GM19193 (cell line): ENCODE results near the gene DHX16.
A peak's percentile ranks its signal among the peaks of the same experiment; 100 is the strongest.

ENCODE experiments used
- POLR2A ChIP-seq: IDR thresholded peaks from 4 replicates; pipeline ENCODE4 v1.6.1; 2011; ENCODE audit not compliant: insufficient read depth, insufficient read length; ENCODE audit errors: extremely low read depth

Gene DHX16

DNA sequence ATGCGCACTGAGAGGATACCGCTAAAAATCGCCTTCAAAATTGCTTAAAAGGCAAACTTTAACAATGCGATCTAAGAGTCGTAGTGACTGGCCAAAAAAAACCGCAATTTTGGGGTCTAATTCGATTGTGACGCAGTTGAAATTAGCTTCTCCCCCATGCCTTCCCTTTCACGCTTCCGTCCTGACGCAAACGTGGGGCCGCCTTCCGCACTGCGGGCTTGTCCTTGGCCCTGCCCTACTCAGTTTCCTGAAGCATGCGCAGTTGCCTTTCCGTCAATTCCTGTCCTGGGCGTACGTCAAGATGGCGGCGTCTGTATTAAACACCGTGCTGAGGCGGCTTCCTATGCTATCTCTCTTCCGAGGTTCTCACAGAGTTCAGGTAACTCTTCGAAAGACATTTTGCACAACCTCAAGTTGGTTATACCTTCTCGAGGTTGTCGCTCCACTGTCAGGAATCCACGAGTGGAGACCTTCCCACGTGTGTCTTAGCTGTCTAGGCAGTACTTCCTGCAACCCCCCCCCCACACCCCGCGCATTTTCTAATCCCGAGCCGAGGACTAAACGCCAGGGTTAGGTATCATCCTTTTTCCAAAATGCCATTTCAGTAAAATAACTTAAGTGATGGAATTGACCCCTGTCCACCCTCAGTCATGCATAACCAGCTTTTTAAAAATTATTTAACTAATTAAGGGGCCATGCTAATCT lies 55.1 kb downstream of the DHX16 start, which contains the start of gene MRPS18B:
Gene MRPS18B (plus strand): TSS at position 276 of the 705 bp plus-strand sequence. CDS start 26 bp downstream, at position 302.
- TF ChIP-seq POLR2A, result peak; percentile 87

DNA sequence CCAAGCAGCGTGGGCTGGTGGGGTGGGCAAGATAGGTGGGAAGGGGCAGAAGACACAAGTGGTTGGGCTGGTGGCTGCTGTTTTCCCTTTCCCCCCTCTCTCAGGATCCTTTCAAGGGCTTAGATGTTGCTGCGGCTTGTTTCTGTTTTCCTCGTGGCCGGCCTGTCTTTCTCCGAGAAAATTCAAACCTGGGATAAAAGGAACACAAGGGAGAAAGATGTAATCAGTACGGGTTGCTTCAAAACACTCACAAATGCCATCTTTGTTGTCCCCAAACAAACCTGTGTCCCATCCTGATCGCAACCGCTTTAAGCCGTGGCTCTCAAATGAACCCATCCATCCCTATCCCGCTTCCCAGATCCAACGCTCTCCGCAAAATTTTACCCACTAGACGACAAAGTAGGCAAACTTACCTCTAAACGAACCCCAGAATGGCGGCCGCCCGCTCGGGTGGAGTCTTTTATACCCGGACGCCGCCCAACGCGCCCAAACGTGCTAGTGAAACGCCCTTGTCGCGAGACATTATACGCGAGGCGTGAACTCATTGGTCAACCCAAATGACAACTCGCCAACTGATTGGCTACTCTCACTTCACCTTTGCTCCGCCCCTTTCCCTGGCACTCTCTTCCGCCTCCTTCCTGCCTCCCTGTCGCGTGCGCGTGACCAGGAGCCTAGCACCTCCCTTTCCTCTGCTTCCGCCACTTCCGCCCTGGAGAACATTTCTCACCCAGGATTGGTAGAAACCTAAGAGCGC lies 55.8 kb downstream of the DHX16 start, which contains the start of gene PPP1R10:
Gene PPP1R10 (minus strand): TSS at position 433 of the 754 bp plus-strand sequence. CDS start 7,299 bp downstream, outside the sequence.
- TF ChIP-seq POLR2A, result peak; percentile 100

DNA sequence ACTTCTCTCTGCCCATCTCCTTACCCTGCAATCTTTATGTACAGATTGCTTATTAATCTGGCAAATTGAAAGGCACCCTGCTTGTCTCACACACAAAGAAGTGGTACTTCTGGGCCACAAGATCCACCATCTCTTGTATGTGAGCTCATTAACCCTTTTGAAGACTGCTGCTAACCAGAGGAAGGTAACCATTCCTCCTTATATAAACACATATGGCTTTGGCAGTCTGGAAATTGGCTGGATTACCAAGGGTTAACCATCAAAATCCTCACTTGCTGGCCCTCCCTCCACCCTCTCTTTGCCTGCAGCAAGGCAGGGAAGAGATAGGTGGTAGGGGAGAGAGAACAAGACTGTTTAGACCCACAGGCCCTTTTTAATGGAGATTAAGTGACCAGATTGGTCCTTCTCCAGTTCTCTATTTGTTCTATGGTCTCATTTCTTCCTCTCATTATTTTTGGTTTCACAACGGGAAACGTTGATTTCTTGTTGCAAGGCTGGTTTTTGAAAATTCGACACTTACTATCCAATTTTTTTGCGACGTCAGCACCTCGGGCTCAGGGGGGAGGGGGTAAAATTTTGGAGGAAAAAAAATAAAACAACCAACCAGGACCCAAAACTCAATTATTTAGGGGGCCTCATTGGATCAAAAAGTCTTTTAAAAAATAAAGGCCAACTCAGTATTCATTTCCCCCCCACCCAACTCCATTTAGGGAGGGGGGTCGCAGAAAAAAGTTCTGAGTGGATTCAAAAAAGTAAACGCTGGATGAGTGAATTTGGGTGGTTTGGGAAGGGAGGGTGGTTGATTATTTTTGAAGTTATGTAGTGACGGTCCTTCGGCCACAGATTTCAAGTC lies 56.6 kb downstream of the DHX16 start:
- no peak for TF ChIP-seq POLR2A

DNA sequence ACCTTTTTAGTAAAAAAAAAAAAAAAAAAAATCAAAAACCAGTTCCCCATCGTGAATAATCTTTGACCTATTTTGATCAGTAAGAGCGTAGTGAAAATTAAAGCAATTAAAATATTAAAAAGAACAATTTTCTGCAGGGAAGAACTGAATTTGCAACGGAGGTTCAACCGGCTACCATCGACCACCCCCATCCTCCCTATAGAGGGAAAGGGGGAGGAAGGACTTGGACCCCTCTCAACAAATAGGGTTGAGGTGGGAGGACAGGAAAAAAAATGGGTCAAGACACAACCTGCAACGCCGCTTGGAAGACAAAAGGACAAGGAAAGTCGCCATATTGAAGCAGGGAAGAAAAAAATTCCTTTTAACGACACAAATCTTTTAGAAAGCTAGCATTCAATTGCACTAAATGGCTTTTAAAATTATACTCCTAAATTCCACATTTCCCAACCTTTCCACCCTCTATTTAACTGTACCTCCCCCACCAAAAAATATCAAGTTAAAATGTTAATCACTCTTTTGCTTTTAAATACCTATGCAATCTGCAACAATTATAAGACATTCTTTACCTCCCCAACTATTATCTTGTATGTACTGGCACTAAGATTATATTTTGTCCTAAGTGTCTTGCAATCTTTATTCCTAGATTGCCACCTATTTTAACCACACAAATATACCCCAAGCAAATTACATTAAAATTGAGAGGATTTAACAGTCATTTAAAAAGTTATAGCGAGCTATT lies 57.4 kb downstream of the DHX16 start:
- TF ChIP-seq POLR2A, result peak; percentile 89

DNA sequence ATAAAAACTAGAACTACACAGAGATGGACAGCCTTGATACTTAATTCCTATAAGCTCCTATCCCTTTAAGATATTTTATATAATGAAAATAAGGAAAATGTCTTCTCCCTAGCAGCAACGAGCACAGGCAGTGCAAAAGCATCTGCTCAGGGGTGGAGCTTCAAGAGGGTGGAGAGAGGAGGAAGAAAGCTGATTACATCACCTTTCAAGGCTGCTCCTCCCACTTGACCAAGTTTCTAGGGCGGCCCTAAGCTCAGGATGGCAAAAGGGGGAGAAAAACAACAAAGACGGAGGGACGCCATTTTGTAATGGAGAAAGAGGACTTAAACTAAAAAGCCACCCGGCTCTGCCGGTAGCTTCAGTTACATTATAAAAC lies 58.0 kb downstream of the DHX16 start:
- peak; percentile 64 for TF ChIP-seq POLR2A

DNA sequence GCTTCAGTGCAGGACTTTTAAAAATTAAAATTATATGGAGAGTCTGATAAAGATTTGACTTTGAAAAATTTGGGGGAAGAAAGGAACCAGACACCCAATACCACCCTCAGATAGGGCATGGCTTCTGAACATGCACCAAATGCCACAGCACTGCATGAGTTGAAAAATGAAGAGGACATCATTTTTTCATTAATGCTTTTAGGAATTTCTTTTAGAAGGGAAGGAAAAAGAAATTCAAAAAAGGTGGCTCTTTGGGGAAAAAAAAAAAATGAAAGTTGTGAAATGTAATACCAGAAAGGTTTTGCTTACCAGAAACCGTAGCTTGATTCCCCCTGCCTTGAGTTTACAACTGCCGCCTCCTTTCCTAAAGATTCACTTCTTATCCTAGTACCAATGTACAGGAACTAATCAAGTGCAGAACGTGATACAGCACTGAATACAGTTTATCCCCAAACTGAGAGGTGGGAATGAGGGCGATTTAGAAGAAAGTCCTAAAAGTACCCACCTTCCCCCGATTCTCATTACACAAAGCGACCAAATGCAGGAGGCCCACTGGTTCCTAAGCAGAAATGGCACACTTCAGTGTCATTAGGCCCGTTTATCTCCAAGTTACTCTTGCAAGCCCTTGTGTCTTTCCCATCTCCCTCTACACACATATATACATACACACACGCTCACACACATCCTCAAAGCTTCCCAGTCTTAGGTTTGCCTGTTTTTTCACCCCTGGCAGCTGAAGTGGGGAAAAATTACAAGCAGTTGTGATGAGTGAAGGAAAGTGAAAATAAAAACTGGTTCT lies 58.6 kb downstream of the DHX16 start:
- no peak for TF ChIP-seq POLR2A

DNA sequence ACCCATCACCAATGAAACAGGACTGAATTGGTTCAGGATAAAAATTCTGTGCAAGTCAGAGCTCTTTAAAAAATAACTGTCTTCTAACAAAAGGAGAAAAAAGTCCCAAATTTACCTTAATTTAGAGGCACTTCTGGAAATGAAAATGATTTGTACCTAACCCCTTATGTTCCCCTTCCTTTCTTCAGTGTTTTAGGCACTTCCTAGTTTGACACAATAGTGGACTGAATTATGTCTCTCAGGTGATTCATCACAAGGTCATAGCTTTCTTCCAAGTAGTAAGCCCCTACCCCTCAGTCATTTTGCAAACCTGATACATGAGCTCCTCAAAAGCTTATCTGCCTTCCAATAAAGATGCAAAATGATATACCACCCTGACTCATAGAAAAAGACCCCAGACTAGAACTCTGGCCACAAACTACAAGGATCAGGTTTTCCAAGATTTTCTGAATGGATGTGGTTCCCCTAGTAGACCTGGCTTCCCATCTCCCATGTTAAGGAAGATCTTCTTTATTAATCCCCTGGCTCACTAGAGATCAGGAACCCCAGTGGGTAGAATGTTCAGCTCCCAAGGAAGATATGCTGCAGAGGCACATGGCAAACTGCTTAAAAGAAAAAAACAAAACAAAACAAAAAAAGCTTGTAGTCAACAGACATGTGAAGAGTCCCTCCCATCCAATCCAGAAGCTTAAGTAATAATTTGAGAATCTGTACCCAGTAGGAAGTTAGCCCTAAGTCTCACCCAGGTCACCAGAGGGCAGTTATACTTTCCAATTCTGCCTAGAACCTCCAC lies 59.4 kb downstream of the DHX16 start:
- TF ChIP-seq POLR2A, result no peak

DNA sequence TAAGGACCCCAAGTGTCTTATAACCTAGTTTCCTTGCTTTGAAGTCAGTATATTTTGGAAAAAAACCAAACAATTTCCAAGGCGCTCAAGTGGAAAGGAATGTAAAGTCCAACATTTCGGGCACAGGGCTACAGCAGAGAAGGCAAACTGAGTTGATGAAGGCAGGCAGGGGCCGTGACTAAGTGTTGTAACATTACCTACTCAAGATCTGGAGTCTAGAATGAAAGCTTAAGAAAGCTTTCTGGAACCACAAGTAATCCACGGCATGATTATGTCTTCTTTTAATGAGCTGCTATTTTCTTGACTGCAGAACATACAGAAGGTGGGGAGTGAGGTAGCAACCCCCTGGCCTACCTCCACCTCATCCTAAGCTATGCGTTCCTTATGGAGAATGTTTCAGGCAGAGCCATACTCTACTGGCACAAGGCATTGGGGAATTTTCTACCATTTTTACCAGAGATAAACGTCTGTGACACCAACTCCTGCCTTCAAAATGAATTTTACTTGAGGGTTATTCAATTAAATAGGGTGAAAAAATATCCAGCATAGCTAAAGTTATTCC lies 60.0 kb downstream of the DHX16 start:
- TF ChIP-seq POLR2A, result peak; percentile 31

DNA sequence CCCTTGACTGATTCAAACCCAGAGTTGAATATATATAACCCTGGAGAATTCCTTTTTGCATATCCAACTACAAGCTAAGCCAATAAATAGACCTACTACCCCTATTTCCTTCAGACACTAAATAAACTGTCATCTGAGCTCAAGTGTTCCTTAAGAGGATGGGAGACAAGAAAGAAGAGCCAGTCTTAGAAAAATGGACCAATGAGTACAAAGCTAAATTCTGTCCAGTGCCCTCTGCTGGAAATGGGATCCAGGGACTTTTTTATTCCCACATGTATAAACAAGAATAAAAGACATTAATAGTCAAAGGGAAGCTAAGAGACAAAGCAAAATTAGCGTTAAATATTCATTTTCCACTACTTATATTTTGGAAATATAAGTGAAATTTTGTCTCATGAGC lies 60.6 kb downstream of the DHX16 start:
- TF ChIP-seq POLR2A, result no peak

DNA sequence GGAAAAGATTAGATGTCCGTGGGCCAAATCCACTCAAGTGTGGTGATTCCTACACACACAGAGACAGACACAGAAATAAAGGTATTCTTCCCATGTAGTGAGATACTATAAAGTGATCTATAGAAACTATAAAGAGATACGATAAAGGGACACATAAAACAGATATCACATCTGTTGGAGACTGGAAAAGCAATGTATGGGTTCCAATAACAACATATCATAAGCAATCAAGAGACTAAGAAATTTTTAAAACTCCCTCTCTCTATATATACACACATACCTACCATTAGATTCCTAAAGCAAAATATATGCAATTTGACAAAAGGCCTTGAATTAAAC lies 61.0 kb downstream of the DHX16 start:
- TF ChIP-seq POLR2A, result no peak

DNA sequence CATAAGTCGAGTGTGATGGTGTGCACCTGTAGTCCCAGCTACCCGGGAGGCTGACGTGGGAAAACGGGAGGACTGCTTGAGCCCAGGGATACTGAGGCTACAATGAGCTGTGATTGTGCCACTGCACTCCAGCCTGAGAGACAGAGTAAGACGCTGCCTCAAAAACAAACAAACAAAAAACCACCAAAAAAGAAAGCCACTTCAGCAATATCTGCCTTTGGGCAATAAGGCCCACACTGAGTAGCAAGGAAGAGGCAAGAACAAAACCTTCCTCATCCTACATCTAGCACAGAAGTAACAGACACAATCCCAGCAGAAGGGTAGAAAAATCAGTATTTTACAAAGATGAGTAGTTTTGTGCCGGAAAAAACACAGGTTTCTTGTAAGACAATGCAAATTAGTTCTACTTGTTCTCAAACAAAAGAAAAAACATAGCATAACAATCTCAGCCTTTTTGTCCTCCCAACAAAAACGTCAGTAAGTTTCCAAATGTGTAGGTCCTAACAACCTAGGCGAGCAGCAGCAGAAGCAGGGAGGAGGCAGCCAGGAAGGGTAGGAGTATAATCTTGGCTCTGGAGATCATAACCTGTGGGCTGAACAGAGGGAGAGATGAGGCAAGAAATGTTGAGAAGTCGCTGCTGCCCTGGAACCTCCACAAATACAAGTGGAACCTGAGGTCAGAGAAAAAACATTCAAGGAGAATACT lies 61.5 kb downstream of the DHX16 start:
- TF ChIP-seq POLR2A, result no peak

DNA sequence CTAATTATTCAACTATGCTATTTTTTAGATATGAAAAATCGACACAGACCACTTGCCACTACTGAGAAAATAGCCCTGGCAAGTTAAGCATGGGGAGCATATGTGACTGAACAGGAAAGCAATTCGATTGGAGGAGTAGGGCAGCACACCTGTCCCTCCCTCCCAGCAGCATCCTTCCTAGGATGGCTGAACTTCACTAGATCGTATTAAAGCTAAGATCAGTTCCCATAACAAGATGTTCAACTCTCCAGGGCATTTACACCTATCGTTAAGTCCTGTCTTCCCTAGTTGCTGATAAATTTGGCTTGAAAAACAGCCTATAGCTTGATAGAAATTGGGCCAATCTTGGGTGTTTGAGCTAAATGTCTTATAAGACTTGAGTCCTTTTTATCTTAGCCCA lies 62.7 kb downstream of the DHX16 start:
- no peak for TF ChIP-seq POLR2A
